Neural cell (in vitro differentiated cells): Measurements from ENCODE around the gene PIGS. TPM values are rescaled to one million over a fixed set of nuclear protein-coding genes. Genes with fewer than 3 reads are reported as not detected.
A peak's percentile ranks its signal among the peaks of the same experiment; 100 is the strongest.

Experiments
- H2AFZ ChIP-seq: fragments of 200-600, 300-800 bp; sonication (generic), shearing (Covaris generic); 2 replicates; pipeline ENCODE4 v1.6.0; 2014; ENCODE audit warnings: low read depth, mild to moderate bottlenecking, antibody characterized with exemption, low read length, moderate library complexity
- H3F3A ChIP-seq: fragments of 200-600 bp; shearing (Covaris generic); 2 replicates; pipeline ENCODE4 v1.6.1; 2016; ENCODE audit warnings: mild to moderate bottlenecking, moderate library complexity, mixed read lengths, antibody characterized with exemption, low read length; ENCODE audit not compliant: insufficient read depth, poor library complexity, severe bottlenecking
- H3K27ac ChIP-seq: fragments of 200-600, 300-800 bp; sonication (generic), shearing (Covaris generic); 2 replicates; pipeline ENCODE4 v1.5.1; 2014; ENCODE audit warnings: mild to moderate bottlenecking, low read length, moderate library complexity
- H3K27me3 ChIP-seq: fragments of 300-800, 200-600 bp; sonication (generic), shearing (Covaris generic); 2 replicates; pipeline ENCODE4 v1.6.0; 2014; ENCODE audit warnings: mild to moderate bottlenecking, low read depth, low read length, moderate library complexity; ENCODE audit not compliant: insufficient read depth
- H3K36me3 ChIP-seq: fragments of 300-800, 200-600 bp; sonication (generic), shearing (Covaris generic); 2 replicates; pipeline ENCODE4 v1.5.1; 2014; ENCODE audit warnings: mild to moderate bottlenecking, antibody characterized with exemption, low read length, moderate library complexity; ENCODE audit not compliant: insufficient read depth
- H3K4me2 ChIP-seq: fragments of 300-800, 200-600 bp; sonication (generic), shearing (Covaris generic); 2 replicates; pipeline ENCODE4 v1.6.0; 2014; ENCODE audit warnings: mild to moderate bottlenecking, low read length
- H3K4me3 ChIP-seq: fragments of 300-800, 200-600 bp; sonication (generic), shearing (Covaris generic); 2 replicates; pipeline ENCODE4 v1.5.1; 2014; ENCODE audit warnings: mild to moderate bottlenecking, low read length, moderate library complexity
- H3K79me2 ChIP-seq: fragments of 200-600 bp; shearing (Covaris generic); replicated peaks from 2 replicates; pipeline ENCODE4 v1.6.0; 2014; ENCODE audit warnings: mild to moderate bottlenecking, low read length, moderate library complexity; ENCODE audit not compliant: insufficient read depth
- H3K9ac ChIP-seq: fragments of 300-800, 200-600 bp; sonication (generic), shearing (Covaris generic); 2 replicates; pipeline ENCODE4 v1.6.1; 2016; ENCODE audit warnings: mild to moderate bottlenecking, low read length, mixed read lengths
- H3K9me2 ChIP-seq: fragments of 200-600 bp; shearing (Covaris generic); 2 replicates; pipeline ENCODE4 v1.6.1; 2016; ENCODE audit warnings: mild to moderate bottlenecking, low read length, mixed read lengths; ENCODE audit not compliant: insufficient read depth
- H3K9me3 ChIP-seq: fragments of 200-600, 300-800 bp; sonication (generic), shearing (Covaris generic); 2 replicates; pipeline ENCODE4 v1.6.1; 2016; ENCODE audit warnings: mild to moderate bottlenecking, mixed run types, low read length, moderate library complexity, mixed read lengths
- H4K20me1 ChIP-seq: fragments of 200-600 bp; shearing (Covaris generic); 2 replicates; pipeline ENCODE4 v1.6.1; 2016; ENCODE audit warnings: mild to moderate bottlenecking, mixed run types; ENCODE audit not compliant: insufficient read depth
- POLR2AphosphoS5 ChIP-seq: IDR thresholded peaks from 2 replicates; pipeline ENCODE4 v1.6.1; 2012
- RAD21 ChIP-seq: fragments of 450-650 bp; conservative IDR thresholded peaks from 2 replicates; pipeline ENCODE4 v1.6.1; 2014; ENCODE audit warnings: antibody characterized with exemption, mild to moderate bottlenecking, moderate library complexity
- SMC3 ChIP-seq: fragments of 450-650 bp; conservative IDR thresholded peaks from 2 replicates; pipeline ENCODE4 v1.6.1; 2014; ENCODE audit warnings: antibody characterized with exemption, mild to moderate bottlenecking, moderate library complexity; ENCODE audit not compliant: poor library complexity
- polyA plus RNA-seq: library from polyadenylated mRNA; depleted of rRNA; stranded (reverse); fragments of >200 nt; gene quantifications from 2 replicates; pipeline ENCODE4 v1.2.3, GENCODE V29; 2014
- TF ChIP-seq, protein P1 (sequence below): fragments of 450-650 bp; IDR thresholded peaks from 2 replicates; pipeline ENCODE4 v1.5.1; 2014; ENCODE audit warnings: antibody characterized with exemption, mild to moderate bottlenecking, moderate library complexity; ENCODE audit not compliant: poor library complexity, severe bottlenecking
- TF ChIP-seq, protein P2 (sequence below): IDR thresholded peaks from 2 replicates; pipeline ENCODE4 v1.6.1; 2012; ENCODE audit warnings: borderline replicate concordance

PIGS gene
- polyA plus RNA-seq, 1 donor from 2014 or later = 37.6 TPM

DNA sequence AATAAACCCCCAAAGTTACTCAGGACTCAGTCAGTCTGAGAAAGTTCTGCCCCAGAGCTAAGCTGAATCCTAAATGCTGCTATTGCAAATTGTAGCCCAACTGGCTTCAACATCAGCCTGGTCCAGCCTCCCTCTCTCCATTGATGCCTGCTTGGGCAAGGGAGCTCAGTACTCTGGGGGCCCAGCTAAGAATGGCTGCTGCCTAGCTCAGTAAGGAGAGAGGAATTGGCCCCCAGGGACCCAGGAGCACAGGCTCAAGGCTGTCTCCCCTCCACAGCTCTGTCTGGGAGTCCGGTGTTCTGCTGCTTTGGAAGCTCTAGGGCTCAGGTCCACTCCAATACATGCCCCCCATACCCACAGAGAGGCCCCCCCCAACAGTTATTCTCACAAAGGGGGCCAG, 20.5 kb downstream of the PIGS start:
- Histone ChIP-seq H3K9ac (peak overlapping the region; percentile 90), H3K4me2 (peak overlapping the region; percentile 74), H3K27ac (no peak overlapping the region), H2AFZ (no peak overlapping the region), H4K20me1 (no peaks in the 10 kb centered on the region), H3K9me3 (no peaks in the 10 kb centered on the region), H3K9me2 (no peaks in the 10 kb centered on the region), H3K4me3 (peak overlapping the region; percentile 96), H3F3A (no peaks in the 10 kb centered on the region), H3K36me3 (no peaks in the 10 kb centered on the region), H3K79me2 (peaks cover 8% of the 10 kb centered on the region), H3K27me3 (no peaks in the 10 kb centered on the region)
- TF ChIP-seq RAD21 = no peak
- TF ChIP-seq, protein P1, sequence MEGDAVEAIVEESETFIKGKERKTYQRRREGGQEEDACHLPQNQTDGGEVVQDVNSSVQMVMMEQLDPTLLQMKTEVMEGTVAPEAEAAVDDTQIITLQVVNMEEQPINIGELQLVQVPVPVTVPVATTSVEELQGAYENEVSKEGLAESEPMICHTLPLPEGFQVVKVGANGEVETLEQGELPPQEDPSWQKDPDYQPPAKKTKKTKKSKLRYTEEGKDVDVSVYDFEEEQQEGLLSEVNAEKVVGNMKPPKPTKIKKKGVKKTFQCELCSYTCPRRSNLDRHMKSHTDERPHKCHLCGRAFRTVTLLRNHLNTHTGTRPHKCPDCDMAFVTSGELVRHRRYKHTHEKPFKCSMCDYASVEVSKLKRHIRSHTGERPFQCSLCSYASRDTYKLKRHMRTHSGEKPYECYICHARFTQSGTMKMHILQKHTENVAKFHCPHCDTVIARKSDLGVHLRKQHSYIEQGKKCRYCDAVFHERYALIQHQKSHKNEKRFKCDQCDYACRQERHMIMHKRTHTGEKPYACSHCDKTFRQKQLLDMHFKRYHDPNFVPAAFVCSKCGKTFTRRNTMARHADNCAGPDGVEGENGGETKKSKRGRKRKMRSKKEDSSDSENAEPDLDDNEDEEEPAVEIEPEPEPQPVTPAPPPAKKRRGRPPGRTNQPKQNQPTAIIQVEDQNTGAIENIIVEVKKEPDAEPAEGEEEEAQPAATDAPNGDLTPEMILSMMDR = no peak

DNA sequence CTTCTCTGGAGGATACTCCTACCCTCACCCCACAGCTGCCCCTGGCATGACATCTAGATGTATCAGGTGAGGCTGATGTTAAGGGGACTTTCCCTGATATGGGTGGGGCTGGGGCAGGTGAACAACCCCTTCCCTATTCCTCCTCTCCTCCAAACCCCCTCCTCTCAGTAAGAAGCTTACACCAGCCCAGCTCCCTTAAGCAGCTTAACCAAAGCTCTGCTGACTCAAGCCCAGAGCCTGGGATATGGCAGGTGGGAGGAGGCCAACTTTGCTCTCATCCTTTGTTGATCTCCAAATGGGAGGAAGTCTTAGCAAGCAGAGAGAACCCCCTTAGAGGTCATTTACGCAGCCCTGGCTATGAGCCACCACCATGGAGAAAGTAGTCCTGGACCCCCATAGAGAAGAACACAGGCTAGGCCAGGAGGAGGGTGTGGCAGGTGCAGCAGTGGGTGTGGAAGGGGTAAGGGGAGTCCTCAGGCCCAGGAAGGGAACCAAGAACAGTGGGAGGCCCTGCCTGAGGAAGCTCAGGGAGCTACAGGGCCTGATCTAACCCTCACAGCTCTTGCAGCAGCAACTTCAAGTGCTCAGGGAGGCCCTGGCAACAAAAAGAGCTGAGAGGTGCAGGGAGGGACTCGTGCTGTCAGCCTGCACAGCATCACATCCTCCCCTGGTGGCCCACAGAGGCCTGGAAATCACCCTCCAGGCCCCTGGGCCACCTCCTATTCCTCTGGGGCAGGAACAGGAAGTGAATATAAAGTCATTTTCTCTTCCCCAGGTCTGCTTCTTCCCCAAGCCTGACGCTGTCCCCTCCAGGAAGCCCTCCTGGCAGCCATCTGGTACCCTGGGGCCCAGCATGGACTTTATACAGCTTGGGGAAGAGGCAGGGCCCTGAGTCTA, 21.8 kb downstream of the PIGS start:
- Histone ChIP-seq H3K9me2 (no peaks in the 10 kb centered on the region), H3K36me3 (no peaks in the 10 kb centered on the region), H3K79me2 (peaks cover 8% of the 10 kb centered on the region), H2AFZ (no peak overlapping the region), H3K9ac (no peak overlapping the region), H3K27ac (no peak overlapping the region), H3F3A (no peaks in the 10 kb centered on the region), H3K4me3 (no peak overlapping the region), H3K9me3 (no peaks in the 10 kb centered on the region), H4K20me1 (no peaks in the 10 kb centered on the region), H3K4me2 (no peak overlapping the region), H3K27me3 (no peaks in the 10 kb centered on the region)
- TF ChIP-seq SMC3 (no peak), POLR2AphosphoS5 (no peak)
- TF ChIP-seq, protein P2, sequence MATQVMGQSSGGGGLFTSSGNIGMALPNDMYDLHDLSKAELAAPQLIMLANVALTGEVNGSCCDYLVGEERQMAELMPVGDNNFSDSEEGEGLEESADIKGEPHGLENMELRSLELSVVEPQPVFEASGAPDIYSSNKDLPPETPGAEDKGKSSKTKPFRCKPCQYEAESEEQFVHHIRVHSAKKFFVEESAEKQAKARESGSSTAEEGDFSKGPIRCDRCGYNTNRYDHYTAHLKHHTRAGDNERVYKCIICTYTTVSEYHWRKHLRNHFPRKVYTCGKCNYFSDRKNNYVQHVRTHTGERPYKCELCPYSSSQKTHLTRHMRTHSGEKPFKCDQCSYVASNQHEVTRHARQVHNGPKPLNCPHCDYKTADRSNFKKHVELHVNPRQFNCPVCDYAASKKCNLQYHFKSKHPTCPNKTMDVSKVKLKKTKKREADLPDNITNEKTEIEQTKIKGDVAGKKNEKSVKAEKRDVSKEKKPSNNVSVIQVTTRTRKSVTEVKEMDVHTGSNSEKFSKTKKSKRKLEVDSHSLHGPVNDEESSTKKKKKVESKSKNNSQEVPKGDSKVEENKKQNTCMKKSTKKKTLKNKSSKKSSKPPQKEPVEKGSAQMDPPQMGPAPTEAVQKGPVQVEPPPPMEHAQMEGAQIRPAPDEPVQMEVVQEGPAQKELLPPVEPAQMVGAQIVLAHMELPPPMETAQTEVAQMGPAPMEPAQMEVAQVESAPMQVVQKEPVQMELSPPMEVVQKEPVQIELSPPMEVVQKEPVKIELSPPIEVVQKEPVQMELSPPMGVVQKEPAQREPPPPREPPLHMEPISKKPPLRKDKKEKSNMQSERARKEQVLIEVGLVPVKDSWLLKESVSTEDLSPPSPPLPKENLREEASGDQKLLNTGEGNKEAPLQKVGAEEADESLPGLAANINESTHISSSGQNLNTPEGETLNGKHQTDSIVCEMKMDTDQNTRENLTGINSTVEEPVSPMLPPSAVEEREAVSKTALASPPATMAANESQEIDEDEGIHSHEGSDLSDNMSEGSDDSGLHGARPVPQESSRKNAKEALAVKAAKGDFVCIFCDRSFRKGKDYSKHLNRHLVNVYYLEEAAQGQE = no peak
- TF ChIP-seq, protein P1 = no peak
